H9 (cell line): ENCODE results near the gene NFYC. TPM values are rescaled to one million over a fixed set of nuclear protein-coding genes. Genes with fewer than 3 reads are reported as not detected.

ENCODE experiments used
- DNase-seq: peaks from one replicate; pipeline ENCODE4 v3.0.0-alpha.2; 2017
- H2AFZ ChIP-seq: one replicate; pipeline ENCODE4 v1.6.1; 2013; ENCODE audit warnings: mild to moderate bottlenecking, low read length, control low read depth, moderate library complexity
- H2AK5ac ChIP-seq: 2 replicates; pipeline ENCODE4 v1.6.1; 2013; ENCODE audit warnings: low read length, control low read depth, mixed read lengths; ENCODE audit not compliant: insufficient read length
- H2BK120ac ChIP-seq: one replicate; pipeline ENCODE4 v1.6.1; 2013; ENCODE audit warnings: low read depth, mild to moderate bottlenecking, low read length, control low read depth, inconsistent platforms; ENCODE audit not compliant: poor library complexity, severe bottlenecking
- H2BK12ac ChIP-seq: 2 replicates; pipeline ENCODE4 v1.6.1; 2013; ENCODE audit warnings: low read length, control low read depth, mixed read lengths, low read depth; ENCODE audit not compliant: insufficient read length
- H2BK15ac ChIP-seq: 2 replicates; pipeline ENCODE4 v1.6.1; 2013; ENCODE audit warnings: low read depth, low read length, control low read depth
- H2BK20ac ChIP-seq: one replicate; pipeline ENCODE4 v1.6.1; 2013; ENCODE audit warnings: low read depth, mild to moderate bottlenecking, low read length, control low read depth, inconsistent platforms; ENCODE audit not compliant: poor library complexity, severe bottlenecking
- H2BK5ac ChIP-seq: 2 replicates; pipeline ENCODE4 v1.6.1; 2013; ENCODE audit warnings: low read length, control low read depth, mixed read lengths; ENCODE audit not compliant: insufficient read length
- H3K14ac ChIP-seq: 2 replicates; pipeline ENCODE4 v1.6.1; 2013; ENCODE audit warnings: low read length, control low read depth; ENCODE audit not compliant: insufficient read depth
- H3K18ac ChIP-seq: 2 replicates; pipeline ENCODE4 v1.6.1; 2013; ENCODE audit warnings: low read depth, mild to moderate bottlenecking, mixed read lengths, low read length, control low read depth; ENCODE audit not compliant: insufficient read length
- H3K23ac ChIP-seq: 2 replicates; pipeline ENCODE4 v1.6.1; 2013; ENCODE audit warnings: low read length, control low read depth, mixed read lengths, low read depth; ENCODE audit not compliant: insufficient read length
- H3K23me2 ChIP-seq: 2 replicates; pipeline ENCODE4 v1.6.1; 2013; ENCODE audit warnings: low read depth, mild to moderate bottlenecking, mixed read lengths, low read length, control low read depth; ENCODE audit not compliant: insufficient read length, poor library complexity, severe bottlenecking
- H3K27ac ChIP-seq: 2 replicates; pipeline ENCODE4 v1.5.1; 2013; ENCODE audit warnings: low read length, control low read depth, mixed read lengths, low read depth; ENCODE audit not compliant: insufficient read length
- H3K27me3 ChIP-seq: 2 replicates; pipeline ENCODE4 v1.6.1; 2013; ENCODE audit warnings: low read length, control low read depth, inconsistent platforms; ENCODE audit not compliant: insufficient read depth
- H3K4ac ChIP-seq: 2 replicates; pipeline ENCODE4 v1.6.1; 2013; ENCODE audit warnings: low read depth, mild to moderate bottlenecking, control low read depth, inconsistent platforms, low read length, moderate library complexity
- H3K4me1 ChIP-seq: 2 replicates; pipeline ENCODE4 v1.6.1; 2013; ENCODE audit warnings: low read length, control low read depth, inconsistent platforms; ENCODE audit not compliant: insufficient read depth
- H3K4me2 ChIP-seq: 2 replicates; pipeline ENCODE4 v1.6.1; 2013; ENCODE audit warnings: low read length, control low read depth, mixed read lengths; ENCODE audit not compliant: insufficient read length, insufficient read depth
- H3K56ac ChIP-seq: 2 replicates; pipeline ENCODE4 v1.6.1; 2013; ENCODE audit warnings: low read depth, mild to moderate bottlenecking, mixed read lengths, low read length, control low read depth; ENCODE audit not compliant: insufficient read length
- H3K79me1 ChIP-seq: 2 replicates; pipeline ENCODE4 v1.6.1; 2013; ENCODE audit warnings: low read depth, mild to moderate bottlenecking, moderate library complexity, low read length, control low read depth, inconsistent platforms; ENCODE audit not compliant: insufficient read depth, poor library complexity, severe bottlenecking
- H3K79me2 ChIP-seq: 2 replicates; pipeline ENCODE4 v1.6.1; 2013; ENCODE audit warnings: low read length, control low read depth, inconsistent platforms; ENCODE audit not compliant: insufficient read depth
- H3K9ac ChIP-seq: 2 replicates; pipeline ENCODE4 v1.6.1; 2013; ENCODE audit warnings: low read length, control low read depth, mixed read lengths; ENCODE audit not compliant: insufficient read length; ENCODE audit errors: extremely low read depth
- H3K9me3 ChIP-seq: one replicate; pipeline ENCODE4 v1.6.1; 2013; ENCODE audit warnings: low read depth, low read length, inconsistent platforms; ENCODE audit not compliant: control insufficient read depth
- H3T11ph ChIP-seq: one replicate; pipeline ENCODE4 v1.6.1; 2013; ENCODE audit warnings: mild to moderate bottlenecking, low read length, control low read depth, inconsistent platforms
- H4K20me1 ChIP-seq: one replicate; pipeline ENCODE4 v1.6.1; 2013; ENCODE audit not compliant: control insufficient read depth, insufficient read length, insufficient read depth
- H4K5ac ChIP-seq: 2 replicates; pipeline ENCODE4 v1.6.1; 2013; ENCODE audit warnings: low read depth, mild to moderate bottlenecking, mixed read lengths, low read length, control low read depth; ENCODE audit not compliant: insufficient read length
- H4K8ac ChIP-seq: replicated peaks from 2 replicates; pipeline ENCODE4 v1.6.1; 2013; ENCODE audit warnings: low read length, control low read depth, mixed read lengths, low read depth; ENCODE audit not compliant: insufficient read length
- H4K91ac ChIP-seq: 2 replicates; pipeline ENCODE4 v1.6.1; 2013; ENCODE audit warnings: low read depth, mild to moderate bottlenecking, moderate library complexity, mixed read lengths, low read length, control low read depth; ENCODE audit not compliant: insufficient read length
- H3K27ac Mint-ChIP-seq, 3 experiments: 2 replicates in 2 of 3; 3 replicates in 1 of 3; pipeline ENCODE4 v1.8.0; 2020 to 2021; ENCODE audit warnings: mixed read lengths in 3 of 3, mild to moderate bottlenecking in 1 of 3, moderate library complexity in 1 of 3
- H3K27me3 Mint-ChIP-seq: 2 replicates; pipeline ENCODE4 v1.8.0; 2021; ENCODE audit warnings: low read depth, mild to moderate bottlenecking, moderate library complexity, mixed read lengths
- H3K36me3 Mint-ChIP-seq, 3 experiments: 2 replicates in 2 of 3; 3 replicates in 1 of 3; pipeline ENCODE4 v1.8.0; 2020 to 2021; ENCODE audit warnings: low read depth in 3 of 3, mixed read lengths in 3 of 3; ENCODE audit not compliant: insufficient read depth in 1 of 3
- H3K4me1 Mint-ChIP-seq, 2 experiments: 2 replicates each; pipeline ENCODE4 v1.8.0; 2020; ENCODE audit warnings: mixed read lengths in 2 of 2
- H3K4me3 Mint-ChIP-seq, 2 experiments: 2 replicates in 1 of 2; 3 replicates in 1 of 2; pipeline ENCODE4 v1.8.0; 2020 to 2021; ENCODE audit warnings: mild to moderate bottlenecking in 2 of 2, mixed read lengths in 2 of 2, moderate library complexity in 1 of 2
- H3K9me3 Mint-ChIP-seq, 2 experiments: 2 replicates in 1 of 2; 3 replicates in 1 of 2; pipeline ENCODE4 v1.8.0; 2020; ENCODE audit warnings: mild to moderate bottlenecking in 2 of 2, mixed read lengths in 2 of 2, moderate library complexity in 1 of 2
- WGBS: extraction: QIAGEN DNeasy Blood & Tissue Kit; methylation state at CpG from one replicate; pipeline ENCODE4 v1.1.7; 2013; ENCODE audit warnings: missing lambda C conversion rate, low lambda C conversion rate, mixed read lengths; ENCODE audit not compliant: insufficient read length; ENCODE audit errors: extremely low coverage; 5-methylcytosine and 5-hydroxymethylcytosine counted together
- total RNA-seq: library from RNA; stranded (reverse); gene quantifications from 2 replicates; pipeline ENCODE4 v1.2.1, GENCODE V29; 2021
- TF ChIP-seq, protein P1 (sequence below): fragments of 200-600 bp; sonication (generic); conservative IDR thresholded peaks from 3 replicates; pipeline ENCODE4 v1.8.0; 2021; ENCODE audit warnings: antibody characterized with exemption, mild to moderate bottlenecking

The NFYC gene
- total RNA-seq, 1 experiment from 2014 or later: 54.7 TPM

- H3K79me1 ChIP-seq: no peaks in the 10 kb centered on the region
- H2AFZ ChIP-seq: no peak overlapping the region
- H3K4me1 Mint-ChIP-seq: no peaks in the 10 kb centered on the region
- H3K79me2 ChIP-seq: no peaks in the 10 kb centered on the region
- no peak overlapping the region for H3K27ac ChIP-seq
- no peak overlapping the region for H3K27ac Mint-ChIP-seq
- H3K9ac ChIP-seq: no peak overlapping the region
- no peaks in the 10 kb centered on the region for H3K4me1 ChIP-seq
- no peak overlapping the region for H3K18ac ChIP-seq
- no peak overlapping the region for H4K91ac ChIP-seq
- no peaks in the 10 kb centered on the region for H3K27me3 Mint-ChIP-seq
- no peak overlapping the region for H4K5ac ChIP-seq
- H3K4me3 Mint-ChIP-seq: no peak overlapping the region
- H3K9me3 ChIP-seq: no peaks in the 10 kb centered on the region
- H3T11ph ChIP-seq: no peak overlapping the region
- no peaks in the 10 kb centered on the region for H3K9me3 Mint-ChIP-seq
- peaks cover 29 to 85% (median 66%) of the 10 kb centered on the region in 3 experiments; a peak in 6 of 7 replicates for H3K36me3 Mint-ChIP-seq
- no peak overlapping the region for H4K8ac ChIP-seq
- H4K20me1 ChIP-seq: no peaks in the 10 kb centered on the region
- H3K14ac ChIP-seq: no peak overlapping the region
- no peak overlapping the region for H2BK15ac ChIP-seq
- H2BK12ac ChIP-seq: no peak overlapping the region
- no peak overlapping the region for H2BK120ac ChIP-seq
- no peak overlapping the region for H2BK20ac ChIP-seq
- DNase-seq: no peak
- no peak overlapping the region for H2BK5ac ChIP-seq
- H2AK5ac ChIP-seq: no peak overlapping the region
- no CpG with 5 or more reads among the region's 4 CpGs for WGBS
- H3K27me3 ChIP-seq: no peaks in the 10 kb centered on the region
- no peak overlapping the region for H3K23ac ChIP-seq
- H3K4me2 ChIP-seq: no peak overlapping the region
- TF ChIP-seq, protein P1, sequence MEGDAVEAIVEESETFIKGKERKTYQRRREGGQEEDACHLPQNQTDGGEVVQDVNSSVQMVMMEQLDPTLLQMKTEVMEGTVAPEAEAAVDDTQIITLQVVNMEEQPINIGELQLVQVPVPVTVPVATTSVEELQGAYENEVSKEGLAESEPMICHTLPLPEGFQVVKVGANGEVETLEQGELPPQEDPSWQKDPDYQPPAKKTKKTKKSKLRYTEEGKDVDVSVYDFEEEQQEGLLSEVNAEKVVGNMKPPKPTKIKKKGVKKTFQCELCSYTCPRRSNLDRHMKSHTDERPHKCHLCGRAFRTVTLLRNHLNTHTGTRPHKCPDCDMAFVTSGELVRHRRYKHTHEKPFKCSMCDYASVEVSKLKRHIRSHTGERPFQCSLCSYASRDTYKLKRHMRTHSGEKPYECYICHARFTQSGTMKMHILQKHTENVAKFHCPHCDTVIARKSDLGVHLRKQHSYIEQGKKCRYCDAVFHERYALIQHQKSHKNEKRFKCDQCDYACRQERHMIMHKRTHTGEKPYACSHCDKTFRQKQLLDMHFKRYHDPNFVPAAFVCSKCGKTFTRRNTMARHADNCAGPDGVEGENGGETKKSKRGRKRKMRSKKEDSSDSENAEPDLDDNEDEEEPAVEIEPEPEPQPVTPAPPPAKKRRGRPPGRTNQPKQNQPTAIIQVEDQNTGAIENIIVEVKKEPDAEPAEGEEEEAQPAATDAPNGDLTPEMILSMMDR: no peak
- no peaks in the 10 kb centered on the region for H3K23me2 ChIP-seq
- no peak overlapping the region for H3K4ac ChIP-seq
- no peak overlapping the region for H3K56ac ChIP-seq
Observed at GRCh38 chr1:40760984-40761383, 69.5 kb downstream of the NFYC start.
